ENCODE results near the gene SBNO2. TPM values are rescaled to one million over a fixed set of nuclear protein-coding genes. Genes with fewer than 3 reads are reported as not detected.

SBNO2 gene
- total RNA-seq, 4 donors from 2014 or later, result 26.4 to 71.0 (median 57.8) TPM

DNA sequence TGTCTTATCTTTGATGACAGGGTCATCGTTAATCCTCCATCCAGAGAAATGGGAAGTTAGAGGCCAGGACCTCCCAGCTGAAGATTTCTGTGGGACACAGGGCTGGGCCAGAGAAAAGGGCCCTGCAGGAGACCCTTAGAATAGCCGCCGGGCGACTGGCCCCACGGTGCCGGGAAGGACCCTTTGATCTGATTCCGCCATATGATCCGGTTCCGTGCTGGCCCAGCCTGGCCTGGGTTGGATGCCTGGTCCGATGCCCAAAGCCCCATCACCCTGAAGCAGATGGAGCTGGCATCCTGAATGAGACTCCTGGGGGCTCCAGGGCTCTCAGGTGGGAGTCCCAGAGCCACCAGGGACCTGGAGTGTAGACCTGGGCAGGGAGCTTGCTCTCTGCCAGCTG, 25.5 kb upstream of the SBNO2 start:
- no peaks in the 10 kb centered on the region for H3K27me3 ChIP-seq
- TF ChIP-seq POLR2A (IDR thresholded peaks at IDR 0.05), result no peak
- TF ChIP-seq, protein P1, sequence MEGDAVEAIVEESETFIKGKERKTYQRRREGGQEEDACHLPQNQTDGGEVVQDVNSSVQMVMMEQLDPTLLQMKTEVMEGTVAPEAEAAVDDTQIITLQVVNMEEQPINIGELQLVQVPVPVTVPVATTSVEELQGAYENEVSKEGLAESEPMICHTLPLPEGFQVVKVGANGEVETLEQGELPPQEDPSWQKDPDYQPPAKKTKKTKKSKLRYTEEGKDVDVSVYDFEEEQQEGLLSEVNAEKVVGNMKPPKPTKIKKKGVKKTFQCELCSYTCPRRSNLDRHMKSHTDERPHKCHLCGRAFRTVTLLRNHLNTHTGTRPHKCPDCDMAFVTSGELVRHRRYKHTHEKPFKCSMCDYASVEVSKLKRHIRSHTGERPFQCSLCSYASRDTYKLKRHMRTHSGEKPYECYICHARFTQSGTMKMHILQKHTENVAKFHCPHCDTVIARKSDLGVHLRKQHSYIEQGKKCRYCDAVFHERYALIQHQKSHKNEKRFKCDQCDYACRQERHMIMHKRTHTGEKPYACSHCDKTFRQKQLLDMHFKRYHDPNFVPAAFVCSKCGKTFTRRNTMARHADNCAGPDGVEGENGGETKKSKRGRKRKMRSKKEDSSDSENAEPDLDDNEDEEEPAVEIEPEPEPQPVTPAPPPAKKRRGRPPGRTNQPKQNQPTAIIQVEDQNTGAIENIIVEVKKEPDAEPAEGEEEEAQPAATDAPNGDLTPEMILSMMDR (IDR thresholded peaks at IDR 0.05), result no peak

DNA sequence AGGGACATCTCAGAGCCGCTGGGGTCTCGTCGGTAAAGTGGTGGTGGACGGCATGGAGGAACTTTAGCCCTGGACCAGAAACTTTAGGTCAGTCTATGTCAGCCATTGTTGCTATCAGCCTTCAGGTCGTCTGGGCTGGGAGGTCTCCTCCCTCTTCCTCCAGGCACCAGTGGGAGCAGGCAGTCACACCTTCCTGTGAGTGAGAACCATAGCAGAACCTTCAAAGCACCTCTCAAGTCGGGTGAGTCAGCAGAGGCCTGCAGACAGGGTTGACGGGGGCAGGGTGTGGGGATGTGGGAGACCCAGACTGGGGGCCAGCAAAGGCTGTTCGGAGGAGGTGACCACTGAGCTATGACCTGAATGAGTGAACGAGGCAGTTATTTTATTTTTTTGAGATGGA, 15.4 kb upstream of the SBNO2 start:
- TF ChIP-seq, protein P1 (IDR thresholded peaks at IDR 0.05), result no peak
- TF ChIP-seq POLR2A (IDR thresholded peaks at IDR 0.05), result no peak
- Histone ChIP-seq H3K4me1 (no peaks in the 10 kb centered on the region), H3K4me3 (no peak overlapping the region), H3K27ac (no peak overlapping the region), H3K36me3 (no peaks in the 10 kb centered on the region), H3K27me3 (no peaks in the 10 kb centered on the region), H3K9me3 (no peaks in the 10 kb centered on the region)
- no peak for DNase-seq

More for the DNA sequence above, 25.5 kb upstream of the SBNO2 start:
- Histone ChIP-seq H3K9me3 (no peaks in the 10 kb centered on the region), H3K4me1 (peaks cover 0 to 13% (median 5%) of the 10 kb centered on the region in 4 donors), H3K27ac (no peak overlapping the region), H3K36me3 (no peaks in the 10 kb centered on the region), H3K4me3 (no peak overlapping the region)
- no peak for DNase-seq

DNA sequence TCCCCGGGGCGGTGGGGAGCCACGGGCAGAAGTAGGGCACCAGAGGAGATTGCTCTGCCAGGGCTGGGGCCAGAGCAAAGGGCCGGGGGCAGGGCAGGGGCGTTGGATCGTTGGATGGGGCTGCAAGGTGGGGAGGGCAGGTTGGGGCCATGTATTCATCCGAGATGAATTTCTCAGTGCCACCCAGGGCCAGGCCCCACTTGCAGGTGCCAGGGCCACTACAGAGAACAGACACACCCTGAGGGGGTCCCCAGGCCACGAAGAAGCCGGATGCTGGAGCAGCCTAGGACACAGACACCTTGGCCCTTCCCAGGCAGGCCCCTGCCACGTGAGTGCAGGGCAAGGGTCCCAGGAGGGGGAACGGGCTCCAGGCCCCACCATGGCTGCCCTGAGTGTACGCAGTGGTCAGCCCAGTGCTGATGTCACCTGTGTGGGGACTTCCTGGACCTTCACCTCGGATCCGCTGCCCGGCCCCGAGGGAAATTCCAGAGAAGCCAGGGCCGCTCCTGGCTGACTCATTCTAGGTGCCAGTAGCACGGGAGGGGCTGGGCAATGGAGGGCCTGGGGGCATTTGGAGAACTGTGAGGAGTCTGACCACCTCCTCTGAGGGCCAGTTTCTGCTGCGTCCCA, 9.6 kb upstream of the SBNO2 start:
- Histone ChIP-seq H3K27me3 (no peaks in the 10 kb centered on the region), H3K9me3 (no peaks in the 10 kb centered on the region), H3K27ac (peak overlapping the region in 3 of 4 donors; percentile 15 to 49 (median 27)), H3K4me1 (peaks cover 0 to 26% (median 7%) of the 10 kb centered on the region in 4 donors), H3K36me3 (no peaks in the 10 kb centered on the region), H3K4me3 (no peak overlapping the region)
- TF ChIP-seq, protein P1 (IDR thresholded peaks at IDR 0.05), result no peak
- peak in 1 of 2 donors; percentile 21 for TF ChIP-seq POLR2A (IDR thresholded peaks at IDR 0.05)
- peak in 2 of 3 donors; percentile 82 to 85 for DNase-seq

DNA sequence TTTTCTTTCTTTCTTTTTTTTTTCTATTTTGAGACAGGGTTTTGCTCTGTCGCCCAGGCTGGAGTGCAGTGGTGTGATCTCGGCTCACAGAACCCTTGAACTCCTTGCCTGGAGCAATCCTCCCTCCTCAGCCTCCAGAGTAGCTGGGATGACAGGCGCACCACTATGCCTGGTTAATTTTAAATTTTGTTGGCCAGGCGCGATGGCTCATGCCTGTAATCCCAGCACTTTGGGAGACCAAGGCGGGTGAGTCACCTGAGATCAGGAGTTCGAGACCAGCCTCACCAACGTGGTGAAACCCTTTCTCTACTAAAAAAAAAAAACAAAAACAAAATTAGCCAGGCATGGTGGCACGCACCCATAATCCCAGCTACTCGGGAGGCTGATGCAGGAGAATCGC, 8.7 kb upstream of the SBNO2 start:
- Histone ChIP-seq H3K27me3 (no peaks in the 10 kb centered on the region), H3K36me3 (no peaks in the 10 kb centered on the region), H3K27ac (no peak overlapping the region), H3K4me3 (no peak overlapping the region), H3K4me1 (peaks cover 0 to 26% (median 7%) of the 10 kb centered on the region in 4 donors), H3K9me3 (no peaks in the 10 kb centered on the region)
- TF ChIP-seq, protein P1 (IDR thresholded peaks at IDR 0.05), result no peak
- no peak for DNase-seq

DNA sequence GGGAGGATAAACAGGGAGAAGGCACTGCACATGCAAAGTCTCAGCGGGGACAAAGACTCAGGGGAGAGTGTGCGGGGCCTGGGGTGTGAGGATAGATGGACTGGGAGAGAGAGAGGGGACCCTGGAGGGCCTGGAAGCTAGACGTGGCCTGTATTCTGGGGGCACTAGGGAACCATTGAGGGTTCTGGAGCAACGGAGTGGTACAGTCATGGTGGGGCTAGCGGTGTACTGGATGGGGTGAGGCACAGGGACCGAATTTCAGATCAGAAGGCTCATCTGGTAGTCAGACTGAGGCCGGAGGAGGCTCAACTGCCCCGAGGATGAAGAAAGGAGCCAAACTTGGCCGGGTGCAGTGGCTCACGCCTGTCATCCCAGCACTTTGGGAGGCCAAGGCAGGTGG, 8.0 kb upstream of the SBNO2 start:
- Histone ChIP-seq H3K27me3 (no peaks in the 10 kb centered on the region), H3K9me3 (no peaks in the 10 kb centered on the region), H3K36me3 (no peaks in the 10 kb centered on the region), H3K4me1 (peaks cover 0 to 26% (median 7%) of the 10 kb centered on the region in 4 donors), H3K27ac (peak overlapping the region in 1 of 4 donors; percentile 14), H3K4me3 (no peak overlapping the region)
- TF ChIP-seq, protein P1 (IDR thresholded peaks at IDR 0.05), result no peak
- TF ChIP-seq POLR2A (IDR thresholded peaks at IDR 0.05), result no peak
- DNase-seq, result no peak

Measured in Peyer's patch (tissue), 4 donors.